ENCODE measurements around the gene NCOA3.
"Not testable (repeated sequence)": the region's sequence is repeated elsewhere in the genome, so short reads cannot be mapped to it uniquely, and the experiment has no call there.

Gene NCOA3

GRCh38 chr20:47586649-47587294, 85.1 kb downstream of the NCOA3 start:
- TF ChIP-seq CTCF (IDR thresholded peaks at IDR 0.05; ENCODE audit: control insufficient read depth, extremely low read depth, insufficient read depth), result no peak
- no peak overlapping the region for H3K4me3 ChIP-seq (ENCODE audit: low read depth, low read length)
- DNase-seq (ENCODE audit: low read depth), result no peak

- H3K4me3 ChIP-seq (ENCODE audit: low read depth, low read length), result no peak overlapping the region
- no peak for TF ChIP-seq CTCF (IDR thresholded peaks at IDR 0.05; ENCODE audit: control insufficient read depth, extremely low read depth, insufficient read depth)
- DNase-seq (ENCODE audit: low read depth), result no peak
Measured at GRCh38 chr20:47588158-47588557, 86.5 kb downstream of the NCOA3 start.

- TF ChIP-seq CTCF (IDR thresholded peaks at IDR 0.05; ENCODE audit: control insufficient read depth, extremely low read depth, insufficient read depth), result no peak
- DNase-seq (ENCODE audit: low read depth), result no peak
- no peak overlapping the region for H3K4me3 ChIP-seq (ENCODE audit: low read depth, low read length)
Measured at GRCh38 chr20:47591231-47591630, 89.5 kb downstream of the NCOA3 start.

GRCh38 chr20:47594157-47594556, 92.5 kb downstream of the NCOA3 start:
- no peak overlapping the region for H3K4me3 ChIP-seq (ENCODE audit: low read depth, low read length)
- no peak for TF ChIP-seq CTCF (IDR thresholded peaks at IDR 0.05; ENCODE audit: control insufficient read depth, extremely low read depth, insufficient read depth)
- no peak for DNase-seq (ENCODE audit: low read depth)

GRCh38 chr20:47595138-47595537, 93.5 kb downstream of the NCOA3 start:
- not testable (repeated sequence) for H3K4me3 ChIP-seq (ENCODE audit: low read depth, low read length); DNase-seq (ENCODE audit: low read depth)

- DNase-seq (ENCODE audit: low read depth), result no peak
- TF ChIP-seq CTCF (IDR thresholded peaks at IDR 0.05; ENCODE audit: control insufficient read depth, extremely low read depth, insufficient read depth), result no peak
- H3K4me3 ChIP-seq (ENCODE audit: low read depth, low read length), result no peak overlapping the region
Measured at GRCh38 chr20:47596003-47596571, 94.4 kb downstream of the NCOA3 start.

- DNase-seq (ENCODE audit: low read depth), result no peak
- no peak overlapping the region for H3K4me3 ChIP-seq (ENCODE audit: low read depth, low read length)
- no peak for TF ChIP-seq CTCF (IDR thresholded peaks at IDR 0.05; ENCODE audit: control insufficient read depth, extremely low read depth, insufficient read depth)
Measured at GRCh38 chr20:47597090-47597489, 95.4 kb downstream of the NCOA3 start.
